GM12801 (cell line): ENCODE data around the gene HACD1.

ENCODE experiments used
- CTCF ChIP-seq: IDR thresholded peaks from one replicate; pipeline ENCODE4 v1.5.1; 2011; ENCODE audit warnings: control low read depth; ENCODE audit not compliant: insufficient read length; ENCODE audit errors: extremely low read depth

HACD1 gene

DNA sequence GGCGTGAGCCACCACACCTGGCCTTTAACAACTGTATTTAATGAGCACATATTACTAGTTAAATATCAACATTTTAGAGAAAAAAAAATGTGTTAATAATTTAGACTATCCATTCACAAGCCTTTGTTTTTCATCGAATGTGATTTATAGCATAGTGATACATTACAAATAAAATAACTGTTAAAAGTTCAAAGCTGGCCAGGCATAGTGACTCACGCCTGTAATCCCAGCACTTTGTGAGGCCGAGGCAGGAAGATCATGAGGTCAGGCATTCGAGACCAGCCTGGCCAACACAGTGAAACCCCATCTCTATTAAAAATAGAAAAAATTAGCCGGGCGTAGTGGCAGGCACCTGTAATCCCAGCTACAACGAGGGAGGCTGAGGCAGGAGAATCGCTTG, 72.7 kb downstream of the HACD1 start:
- no peak for TF ChIP-seq CTCF
